MCF 10A (cell line): ENCODE data around the gene APBB2. TPM values are rescaled to one million over a fixed set of nuclear protein-coding genes. Genes with fewer than 3 reads are reported as not detected.

Source experiments
- BruUV-seq: library from RNA; stranded (reverse); fragments of 400-500 nt; replicated peaks from 2 replicates; lab custom pipeline; 2021; lab: Mats Ljungman, UMichigan
- CTCF ChIA-PET: fragments of 300-600 bp; sonication (Branson Sonifier 250); formaldehyde crosslinking; extraction: SDS; loops from one replicate; lab custom pipeline; 2021; ENCODE audit warnings: antibody characterized with exemption, inconsistent platforms; lab: Yijun Ruan, JAX
- POLR2A ChIA-PET: fragments of 300-600, 350-650 bp; sonication (Branson Sonifier 250); formaldehyde crosslinking; extraction: SDS; loops from one replicate; lab custom pipeline; 2020; ENCODE audit warnings: antibody characterized with exemption, inconsistent platforms; lab: Yijun Ruan, JAX
- DNase-seq: peaks from one replicate; pipeline ENCODE4 v3.0.0-alpha.2; 2018; ENCODE audit not compliant: unreplicated experiment
- H3K27ac Mint-ChIP-seq: one replicate; pipeline ENCODE4 v1.8.0; 2022; ENCODE audit warnings: mild to moderate bottlenecking, low read depth, mixed read lengths; ENCODE audit not compliant: unreplicated experiment
- H3K27me3 Mint-ChIP-seq: one replicate; pipeline ENCODE4 v1.8.0; 2022; ENCODE audit warnings: mixed read lengths; ENCODE audit not compliant: insufficient read depth, unreplicated experiment
- H3K36me3 Mint-ChIP-seq: one replicate; pipeline ENCODE4 v1.8.0; 2022; ENCODE audit warnings: mild to moderate bottlenecking, moderate library complexity, mixed read lengths; ENCODE audit not compliant: insufficient read depth, unreplicated experiment
- H3K4me1 Mint-ChIP-seq: one replicate; pipeline ENCODE4 v1.8.0; 2022; ENCODE audit warnings: mixed read lengths; ENCODE audit not compliant: insufficient read depth, unreplicated experiment
- H3K4me3 Mint-ChIP-seq: one replicate; pipeline ENCODE4 v1.8.0; 2022; ENCODE audit warnings: mild to moderate bottlenecking, moderate library complexity, mixed read lengths; ENCODE audit not compliant: unreplicated experiment
- H3K9me3 Mint-ChIP-seq: one replicate; pipeline ENCODE4 v1.8.0; 2022; ENCODE audit warnings: mixed read lengths; ENCODE audit not compliant: unreplicated experiment
- CTCF ChIP-seq: fragments of 200-600 bp; IDR thresholded peaks from one replicate; pipeline ENCODE4 v1.8.0; 2022; ENCODE audit warnings: antibody characterized with exemption, mild to moderate bottlenecking; ENCODE audit not compliant: unreplicated experiment
- intact Hi-C: fragments of 100-400 bp; cut with micrococcal nuclease; formaldehyde crosslinking; loops from 2 replicates; pipeline ENCODE4 v1.14.1; 2022
- total RNA-seq: library from RNA; stranded (reverse); gene quantifications from 2 replicates; pipeline ENCODE4 v1.2.3, GENCODE V29; 2022

The APBB2 gene
- total RNA-seq, 1 experiment from 2014 or later = 201 TPM

- no TSS peak for BruUV-seq
- peak; percentile 68 for DNase-seq
- POLR2A ChIA-PET = interaction anchor here (0.8 to 1.5 kb wide), 2 partner anchors 13 to 22 kb away, joined by 3 to 6 read pairs; no protein-coding TSS in a partner anchor
Observed at GRCh38 chr4:41258783-41259182, 44.4 kb upstream of the APBB2 start.

GRCh38 chr4:41257906-41258305 is 43.6 kb upstream of the APBB2 start:
- Mint-ChIP-seq H3K27me3 (peaks cover 12% of the 10 kb centered on the region), H3K4me1 (peaks cover 6% of the 10 kb centered on the region), H3K4me3 (peak overlapping the region; percentile 61), H3K9me3 (no peaks in the 10 kb centered on the region), H3K27ac (no peak overlapping the region), H3K36me3 (no peaks in the 10 kb centered on the region)
- no peak for TF ChIP-seq CTCF
- CTCF ChIA-PET = interaction anchor here (0.5 to 1.7 kb wide), 3 partner anchors 13 to 27 kb away, joined by 3 to 7 read pairs (median 4); no protein-coding TSS in a partner anchor
- POLR2A ChIA-PET = interaction anchor here (1.5 kb wide), 1 partner anchor 12 kb away, joined by 6 read pairs; no protein-coding TSS in a partner anchor
- BruUV-seq = no TSS peak
- DNase-seq = no peak
- intact Hi-C loops = loop anchor here (5.0 to 10.0 kb wide), 2 partner anchors 523 to 629 kb away; no protein-coding TSS in a partner anchor

More at GRCh38 chr4:41258783-41259182, 44.4 kb upstream of the APBB2 start:
- CTCF ChIA-PET = interaction anchor here (0.6 to 1.7 kb wide), 9 partner anchors 15 to 405 kb away, joined by 3 to 7 read pairs (median 3); no protein-coding TSS in a partner anchor
- Mint-ChIP-seq H3K36me3 (no peaks in the 10 kb centered on the region), H3K4me1 (peaks cover 6% of the 10 kb centered on the region), H3K4me3 (no peak overlapping the region), H3K27me3 (peaks cover 12% of the 10 kb centered on the region), H3K9me3 (no peaks in the 10 kb centered on the region), H3K27ac (no peak overlapping the region)
- intact Hi-C loops = loop anchor here (1.0 to 10.0 kb wide), 3 partner anchors 403 to 629 kb away; no protein-coding TSS in a partner anchor
- peak; percentile 52 for TF ChIP-seq CTCF

DNA sequence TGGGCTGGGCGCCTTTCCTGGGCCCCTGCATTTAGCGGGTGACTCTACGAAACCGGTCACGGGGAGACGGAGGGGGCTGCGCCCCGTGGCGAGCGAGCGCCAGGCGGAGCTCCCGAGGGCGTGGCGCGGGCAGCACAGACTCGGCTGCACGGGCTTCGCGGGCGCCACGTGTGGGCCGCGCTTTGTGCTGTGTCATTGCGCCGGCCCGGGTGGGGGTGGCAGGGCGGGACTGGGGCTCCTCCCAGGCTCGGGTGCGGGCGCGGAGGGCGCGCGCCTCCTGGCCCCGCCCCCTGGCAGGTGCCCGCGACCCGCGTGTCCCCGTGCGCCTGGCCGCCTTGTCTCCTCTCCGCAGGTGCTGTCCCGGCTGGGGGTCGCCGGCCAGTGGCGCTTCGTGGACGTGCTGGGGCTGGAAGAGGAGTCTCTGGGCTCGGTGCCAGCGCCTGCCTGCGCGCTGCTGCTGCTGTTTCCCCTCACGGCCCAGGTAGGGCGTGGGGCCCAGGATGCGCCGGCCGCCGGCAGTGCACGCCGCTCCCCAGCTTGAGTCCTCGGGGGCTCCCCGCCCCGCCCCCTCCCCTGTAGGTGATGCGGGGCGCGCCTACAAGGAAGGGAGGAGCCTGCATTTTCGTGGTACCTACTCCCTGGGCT is 43.0 kb upstream of the APBB2 start:
- peak; percentile 13 for DNase-seq
- ChIA-PET POLR2A (no interaction called here), CTCF (interaction anchor here (0.6 kb wide), 1 partner anchor 1107 kb away, joined by 3 read pairs; no protein-coding TSS in a partner anchor)
- no peaks in the 10 kb centered on the region for H3K36me3 Mint-ChIP-seq
- H3K4me3 Mint-ChIP-seq = peak overlapping the region; percentile 61
- intact Hi-C loops = loop anchor here (5.0 to 10.0 kb wide), 2 partner anchors 523 to 630 kb away; no protein-coding TSS in a partner anchor
- BruUV-seq = no TSS peak
- H3K4me1 Mint-ChIP-seq = peaks cover 6% of the 10 kb centered on the region
- TF ChIP-seq CTCF = no peak
- H3K9me3 Mint-ChIP-seq = no peaks in the 10 kb centered on the region
- H3K27me3 Mint-ChIP-seq = peaks cover 12% of the 10 kb centered on the region
- no peak overlapping the region for H3K27ac Mint-ChIP-seq

- CTCF ChIA-PET = interaction anchor here (0.6 kb wide), 1 partner anchor 1107 kb away, joined by 3 read pairs; no protein-coding TSS in a partner anchor
- peak within 1 kb of the TSS; percentile 61 for H3K4me3 Mint-ChIP-seq
- no TSS peak for BruUV-seq
- no peak for TF ChIP-seq CTCF
- POLR2A ChIA-PET = no interaction called here
- intact Hi-C loops = loop anchor here (5.0 to 10.0 kb wide), 2 partner anchors 522 to 631 kb away; no protein-coding TSS in a partner anchor
- DNase-seq = no peak
- no peaks in the 10 kb centered on the region for H3K36me3 Mint-ChIP-seq
- peaks cover 12% of the 10 kb centered on the region for H3K27me3 Mint-ChIP-seq
- no peaks in the 10 kb centered on the region for H3K9me3 Mint-ChIP-seq
- no peak within 1 kb of the TSS for H3K27ac Mint-ChIP-seq
- H3K4me1 Mint-ChIP-seq = peaks cover 6% of the 10 kb centered on the region
Observed at GRCh38 chr4:41256740-41257256, 42.5 kb upstream of the APBB2 start, which contains the start of gene UCHL1. Gene UCHL1, plus strand, starts transcription at chr4:41256928. Its CDS starts 49 bp downstream, at chr4:41256977.
